NOMO-1 (cell line): ENCODE measurements around the gene OR52A5.
"Not testable (repeated sequence)": the region's sequence is repeated elsewhere in the genome, so short reads cannot be mapped to it uniquely, and the experiment has no call there.

Experiments used
- DNase-seq, 2 experiments: peaks; one replicate each; lab custom pipeline; 2025; ENCODE audit not compliant: unreplicated experiment in 2 of 2; lab: John Stamatoyannopoulos, UW

Gene OR52A5

GRCh38 chr11:5137996-5138395 lies at the start of gene OR52A5:
TSS of gene OR52A5 (minus strand) at chr11:5138356. CDS start at chr11:5132642, 5,714 bp downstream.
- DNase-seq = no peak

GRCh38 chr11:5178046-5178837 lies 40.1 kb upstream of the OR52A5 start:
- DNase-seq = no peak

GRCh38 chr11:5174934-5175333 lies 36.8 kb upstream of the OR52A5 start:
- no peak for DNase-seq

GRCh38 chr11:5171856-5172255 lies 33.7 kb upstream of the OR52A5 start:
- no peak for DNase-seq

GRCh38 chr11:5165898-5166297 lies 27.7 kb upstream of the OR52A5 start:
- not testable (repeated sequence) for DNase-seq

GRCh38 chr11:5164807-5165206 lies 26.7 kb upstream of the OR52A5 start:
- not testable (repeated sequence) for DNase-seq

GRCh38 chr11:5161045-5161444 lies 22.9 kb upstream of the OR52A5 start:
- not testable (repeated sequence) for DNase-seq

- DNase-seq = not testable (repeated sequence)
Observed at GRCh38 chr11:5160217-5160616, 22.1 kb upstream of the OR52A5 start.

GRCh38 chr11:5159806-5160205 lies 21.6 kb upstream of the OR52A5 start:
- DNase-seq = no peak

GRCh38 chr11:5154657-5155056 lies 16.5 kb upstream of the OR52A5 start, which contains the start of gene OR52A1:
TSS of gene OR52A1 (minus strand) at chr11:5154757. CDS start at chr11:5152369, 2,388 bp downstream.
- DNase-seq = no peak

GRCh38 chr11:5153574-5154431 lies 15.6 kb upstream of the OR52A5 start:
- DNase-seq = no peak

- no peak for DNase-seq
Observed at GRCh38 chr11:5151713-5152153, 13.6 kb upstream of the OR52A5 start.

GRCh38 chr11:5144206-5144605 lies 6.0 kb upstream of the OR52A5 start:
- DNase-seq = not testable (repeated sequence)

GRCh38 chr11:5137014-5137413 lies 1.1 kb downstream of the OR52A5 start:
- no peak for DNase-seq

- DNase-seq = no peak
Observed at GRCh38 chr11:5136261-5136660, 1.9 kb downstream of the OR52A5 start.

GRCh38 chr11:5131584-5132335 lies 6.4 kb downstream of the OR52A5 start:
- no peak for DNase-seq

GRCh38 chr11:5129457-5129877 lies 8.7 kb downstream of the OR52A5 start:
- no peak for DNase-seq

- no peak for DNase-seq
Observed at GRCh38 chr11:5124891-5125620, 13.1 kb downstream of the OR52A5 start.

GRCh38 chr11:5123802-5124521 lies 14.2 kb downstream of the OR52A5 start:
- peak; percentile 2 to 21 for DNase-seq
